Upper lobe of right lung (tissue), 1 donor: ENCODE results near the gene COX4I2. TPM values are rescaled to one million over a fixed set of nuclear protein-coding genes. Genes with fewer than 3 reads are reported as not detected.

Experiments used
- ATAC-seq: fragments of 200-7000 bp; cut with Tn5 transposase; one replicate; pipeline ENCODE4 v1.9.1; 2020; ENCODE audit warnings: mild to moderate bottlenecking, moderate library complexity
- DNase-seq: peaks from one replicate; pipeline ENCODE4 v3.0.0-alpha.2; 2020
- H3K27ac ChIP-seq: fragments of 200-600 bp; one replicate; pipeline ENCODE4 v1.8.0; 2022
- H3K27me3 ChIP-seq: fragments of 200-600 bp; one replicate; pipeline ENCODE4 v1.8.0; 2022; ENCODE audit warnings: mild to moderate bottlenecking
- H3K36me3 ChIP-seq: fragments of 200-600 bp; one replicate; pipeline ENCODE4 v1.8.0; 2022
- H3K4me1 ChIP-seq: fragments of 200-600 bp; one replicate; pipeline ENCODE4 v1.8.0; 2022
- H3K4me3 ChIP-seq: fragments of 200-600 bp; one replicate; pipeline ENCODE4 v1.8.0; 2022; ENCODE audit warnings: mild to moderate bottlenecking
- H3K9me3 ChIP-seq: fragments of 200-600 bp; one replicate; pipeline ENCODE4 v1.8.0; 2022
- CTCF ChIP-seq: fragments of 200-600 bp; IDR thresholded peaks from one replicate; pipeline ENCODE4 v1.8.0; 2022; ENCODE audit warnings: antibody characterized with exemption
- intact Hi-C: fragments of 100-400 bp; cut with DNase I; formaldehyde crosslinking; loops from one replicate; pipeline ENCODE4 v1.11.0; 2022
- total RNA-seq: library from RNA; stranded (reverse); fragmentation: NEBNext Ultra II Directional; extraction: Animal tissue kit (Norgen Biotek cat#: 25700); gene quantifications from one replicate; pipeline ENCODE4 v1.2.1, GENCODE V29; 2021
- donor health status: DM: no; HTN: yes; CAD: no; lungs with severe emphysema.

The COX4I2 gene
- total RNA-seq, 1 donor from 2014 or later = 19.1 TPM

DNA sequence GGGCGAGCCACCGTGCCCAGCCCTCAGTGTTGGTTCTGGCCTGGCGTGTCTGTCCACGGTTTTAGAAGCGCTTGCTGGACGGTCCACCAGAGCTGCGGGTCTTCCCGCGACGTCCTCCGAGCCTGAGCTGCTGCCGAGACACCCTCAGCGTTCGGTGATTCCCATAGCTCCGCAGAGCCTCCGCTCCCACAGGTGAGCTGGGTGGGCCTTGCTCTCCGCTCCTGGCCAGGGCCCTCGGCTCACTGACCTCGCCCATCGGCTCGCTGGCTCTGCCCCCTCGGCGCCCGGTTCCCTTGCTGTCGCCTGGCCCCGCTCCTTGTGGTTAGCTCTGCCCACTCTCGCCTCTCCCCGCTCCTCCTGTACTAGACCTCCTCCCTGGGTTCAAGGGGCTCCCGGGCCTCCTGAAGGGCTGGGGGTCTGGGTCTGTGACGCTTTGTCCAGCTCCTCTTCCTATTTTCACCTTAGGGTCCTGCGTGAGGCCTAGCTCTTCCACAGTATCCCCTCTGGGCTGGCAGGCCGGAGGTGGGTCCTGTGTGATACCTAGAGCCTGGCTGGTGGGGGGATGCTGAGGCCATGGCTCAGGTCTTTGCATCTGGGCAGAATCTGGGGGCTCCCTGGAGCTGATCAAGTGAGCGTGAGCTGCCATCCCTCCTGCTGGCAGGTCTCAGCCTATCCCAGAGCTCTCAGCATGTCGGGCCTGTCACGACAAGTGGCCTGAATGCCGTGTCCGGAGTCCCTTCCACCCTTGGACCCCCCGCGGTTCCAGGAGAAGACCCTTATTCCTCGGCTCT is 5.0 kb upstream of the COX4I2 start:
- Histone ChIP-seq H3K9me3 (no peaks in the 10 kb centered on the region), H3K4me1 (no peaks in the 10 kb centered on the region), H3K36me3 (no peaks in the 10 kb centered on the region), H3K4me3 (no peak overlapping the region), H3K27ac (peak overlapping the region; percentile 55), H3K27me3 (peaks cover 2% of the 10 kb centered on the region)
- DNase-seq (no peak), ATAC-seq (peak; percentile 5)
- TF ChIP-seq CTCF = no peak
- intact Hi-C loops = no loop called here

GRCh38 chr20:31633339-31633914 is 4.3 kb upstream of the COX4I2 start:
- H3K4me3 ChIP-seq = no peak overlapping the region
- H3K4me1 ChIP-seq = no peaks in the 10 kb centered on the region
- peak overlapping the region; percentile 55 for H3K27ac ChIP-seq
- DNase-seq (no peak), ATAC-seq (peak; percentile 55)
- intact Hi-C loops = no loop called here
- peaks cover 4% of the 10 kb centered on the region for H3K27me3 ChIP-seq
- no peaks in the 10 kb centered on the region for H3K9me3 ChIP-seq
- H3K36me3 ChIP-seq = no peaks in the 10 kb centered on the region
- TF ChIP-seq CTCF = no peak

- Histone ChIP-seq H3K36me3 (no peaks in the 10 kb centered on the region), H3K4me3 (peak overlapping the region; percentile 25), H3K4me1 (no peaks in the 10 kb centered on the region), H3K9me3 (no peaks in the 10 kb centered on the region), H3K27ac (no peak overlapping the region), H3K27me3 (peaks cover 4% of the 10 kb centered on the region)
- no peak for ATAC-seq
- DNase-seq = no peak
- intact Hi-C loops = no loop called here
- no peak for TF ChIP-seq CTCF
Observed at GRCh38 chr20:31638317-31638716, 605 bp downstream of the COX4I2 start.

DNA sequence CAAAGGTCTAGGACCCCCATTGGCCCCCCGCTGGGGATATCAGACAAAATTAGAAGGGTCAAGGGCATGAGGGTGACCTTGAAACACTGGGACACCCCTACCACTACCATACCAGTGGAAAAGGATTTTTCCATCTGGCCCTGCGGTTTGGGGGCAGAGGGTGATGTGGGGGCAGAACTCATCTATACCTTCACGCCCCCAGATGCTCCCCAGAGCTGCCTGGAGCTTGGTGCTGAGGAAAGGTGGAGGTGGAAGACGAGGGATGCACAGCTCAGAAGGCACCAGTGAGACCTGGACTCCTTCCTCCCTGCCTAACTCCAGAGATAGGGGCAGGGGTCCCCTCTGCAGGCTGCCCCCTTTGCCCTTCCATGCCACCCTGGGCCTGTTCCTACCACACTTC is 1.1 kb downstream of the COX4I2 start:
- ATAC-seq = no peak
- no peaks in the 10 kb centered on the region for H3K36me3 ChIP-seq
- DNase-seq = no peak
- intact Hi-C loops = no loop called here
- no peak for TF ChIP-seq CTCF
- no peak overlapping the region for H3K4me3 ChIP-seq
- H3K4me1 ChIP-seq = no peaks in the 10 kb centered on the region
- no peak overlapping the region for H3K27ac ChIP-seq
- H3K27me3 ChIP-seq = peaks cover 4% of the 10 kb centered on the region
- H3K9me3 ChIP-seq = no peaks in the 10 kb centered on the region

DNA sequence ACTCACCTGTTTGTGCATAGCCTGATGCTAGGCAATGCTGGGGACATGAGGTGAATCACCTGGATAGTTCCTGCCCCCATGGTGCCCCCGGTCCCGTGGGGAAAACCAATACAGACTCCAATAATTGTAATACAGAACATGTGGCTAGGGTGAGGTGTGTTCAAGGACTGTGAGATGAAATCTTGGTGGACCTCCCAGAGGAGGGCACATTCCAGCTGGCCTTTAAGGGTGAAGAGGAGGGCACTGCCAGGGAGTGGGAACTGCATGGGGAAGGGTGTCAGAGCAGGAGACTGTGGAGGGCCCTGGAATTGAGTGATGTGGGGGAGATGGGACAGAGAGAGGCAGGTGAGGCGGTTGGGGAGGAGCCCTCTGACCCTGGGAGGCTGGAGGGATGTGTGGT is 2.5 kb downstream of the COX4I2 start:
- H3K27me3 ChIP-seq = peaks cover 4% of the 10 kb centered on the region
- H3K4me1 ChIP-seq = no peaks in the 10 kb centered on the region
- H3K27ac ChIP-seq = no peak overlapping the region
- no peaks in the 10 kb centered on the region for H3K9me3 ChIP-seq
- intact Hi-C loops = no loop called here
- TF ChIP-seq CTCF = no peak
- ATAC-seq (no peak), DNase-seq (no peak)
- no peak overlapping the region for H3K4me3 ChIP-seq
- no peaks in the 10 kb centered on the region for H3K36me3 ChIP-seq
